Lower lobe of right lung (tissue), 2 donors: ENCODE data around the gene ECHS1. TPM values are rescaled to one million over a fixed set of nuclear protein-coding genes. Genes with fewer than 3 reads are reported as not detected.

ENCODE experiments used
- ATAC-seq, 2 donors: fragments of 200-7000 bp; cut with Tn5 transposase; one replicate each; pipeline ENCODE4 v1.9.1; 2020 to 2022; ENCODE audit warnings: mild to moderate bottlenecking in 2 of 2, moderate library complexity in 2 of 2
- DNase-seq: peaks from one replicate; pipeline ENCODE4 v3.0.0-alpha.2; 2020
- H3K27ac ChIP-seq: fragments of 200-600 bp; one replicate; pipeline ENCODE4 v1.8.0; 2022
- H3K27me3 ChIP-seq: fragments of 200-600 bp; one replicate; pipeline ENCODE4 v1.8.0; 2022; ENCODE audit warnings: low read depth
- H3K36me3 ChIP-seq: fragments of 200-600 bp; one replicate; pipeline ENCODE4 v1.8.0; 2022; ENCODE audit warnings: mild to moderate bottlenecking
- H3K4me1 ChIP-seq: fragments of 200-600 bp; one replicate; pipeline ENCODE4 v1.8.0; 2022
- H3K4me3 ChIP-seq: fragments of 200-600 bp; one replicate; pipeline ENCODE4 v1.8.0; 2022; ENCODE audit warnings: mild to moderate bottlenecking
- H3K9me3 ChIP-seq: fragments of 200-600 bp; one replicate; pipeline ENCODE4 v1.8.0; 2022
- intact Hi-C: fragments of 100-400 bp; cut with DNase I; formaldehyde crosslinking; loops from one replicate; pipeline ENCODE4 v1.11.0; 2022
- long read RNA-seq: library from polyadenylated mRNA; unstranded; transcript quantifications from one replicate; pipeline ENCODE4 v2.0.0, GENCODE V29; 2021
- total RNA-seq: library from RNA; stranded (reverse); fragmentation: NEBNext Ultra II Directional; extraction: Animal tissue kit (Norgen Biotek cat#: 25700); gene quantifications from one replicate; pipeline ENCODE4 v1.2.1, GENCODE V29; 2021
- TF ChIP-seq, protein P1 (sequence below): fragments of 200-600 bp; IDR thresholded peaks from one replicate; pipeline ENCODE4 v1.8.0; 2022; ENCODE audit warnings: antibody characterized with exemption, mild to moderate bottlenecking
- donor health status: DM: no; HTN: yes; CAD: no; lungs with severe emphysema.

The ECHS1 gene
- total RNA-seq, result 59.5 TPM
- long read RNA-seq, transcript ECHS1-201 (8 exons, 1,617 nt), result major isoform, 244 of 264 reads
- long read RNA-seq, partial matches to known transcripts, result 9 of 264 reads
- long read RNA-seq, other reads (novel, unspliced or antisense), result 11 of 264 reads

DNA sequence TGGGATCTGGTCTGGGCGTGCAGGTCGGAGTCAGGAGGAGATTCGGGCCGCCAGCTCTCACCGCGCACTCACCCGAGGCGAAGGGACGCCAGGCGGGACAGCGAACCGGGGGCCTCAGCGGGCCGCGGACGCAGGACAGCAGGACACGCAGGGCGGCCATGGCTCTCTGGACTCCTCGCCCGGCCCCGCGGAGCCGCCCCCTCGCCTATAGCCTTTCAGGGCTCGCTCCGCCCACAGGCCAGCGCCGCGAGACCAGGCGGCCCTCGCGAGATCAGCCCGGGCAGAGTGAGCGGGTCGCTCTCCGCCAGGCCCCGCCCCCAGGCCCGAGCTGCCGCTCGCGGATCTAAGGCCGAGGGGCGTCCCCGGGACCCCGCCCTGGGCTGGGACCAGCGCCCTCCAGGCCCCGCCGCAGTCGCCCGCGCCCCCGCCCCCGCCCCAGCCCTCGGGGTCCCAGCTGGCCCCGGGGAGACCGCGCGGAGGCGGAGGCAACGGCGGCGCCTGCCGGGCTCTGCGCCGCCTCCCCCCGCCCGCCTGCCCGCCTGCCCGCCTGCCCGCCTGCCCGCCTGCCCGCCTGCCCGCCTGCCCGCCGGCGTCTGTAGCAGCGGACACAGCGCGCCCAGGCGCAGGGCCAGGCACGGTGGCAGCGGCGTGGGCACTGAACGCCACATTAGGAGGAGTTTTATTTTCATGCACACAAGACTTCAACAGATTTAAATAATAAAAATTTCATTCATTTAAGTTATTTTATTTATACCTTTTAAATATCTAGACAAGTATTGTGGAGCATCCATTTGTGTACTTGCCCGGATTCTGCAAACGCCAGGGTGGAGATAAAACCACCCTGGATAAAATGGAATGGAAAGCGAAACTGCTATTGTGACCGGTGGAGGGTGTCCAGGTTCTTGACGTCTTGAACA lies at the start of gene ECHS1:
ECHS1 (minus strand) TSS at position 181 of the 917 bp plus-strand sequence; CDS start at position 160, 21 bp downstream.
- Histone ChIP-seq H3K36me3 (peaks cover 31% of the 10 kb centered on the region), H3K27me3 (no peaks in the 10 kb centered on the region), H3K4me3 (peak within 1 kb of the TSS; percentile 70), H3K4me1 (peaks cover 25% of the 10 kb centered on the region), H3K27ac (peak within 1 kb of the TSS; percentile 90), H3K9me3 (no peaks in the 10 kb centered on the region)
- intact Hi-C loops, result no loop called here
- ATAC-seq (peak; percentile 98 to 99), DNase-seq (peak; percentile 98)
- TF ChIP-seq, protein P1, sequence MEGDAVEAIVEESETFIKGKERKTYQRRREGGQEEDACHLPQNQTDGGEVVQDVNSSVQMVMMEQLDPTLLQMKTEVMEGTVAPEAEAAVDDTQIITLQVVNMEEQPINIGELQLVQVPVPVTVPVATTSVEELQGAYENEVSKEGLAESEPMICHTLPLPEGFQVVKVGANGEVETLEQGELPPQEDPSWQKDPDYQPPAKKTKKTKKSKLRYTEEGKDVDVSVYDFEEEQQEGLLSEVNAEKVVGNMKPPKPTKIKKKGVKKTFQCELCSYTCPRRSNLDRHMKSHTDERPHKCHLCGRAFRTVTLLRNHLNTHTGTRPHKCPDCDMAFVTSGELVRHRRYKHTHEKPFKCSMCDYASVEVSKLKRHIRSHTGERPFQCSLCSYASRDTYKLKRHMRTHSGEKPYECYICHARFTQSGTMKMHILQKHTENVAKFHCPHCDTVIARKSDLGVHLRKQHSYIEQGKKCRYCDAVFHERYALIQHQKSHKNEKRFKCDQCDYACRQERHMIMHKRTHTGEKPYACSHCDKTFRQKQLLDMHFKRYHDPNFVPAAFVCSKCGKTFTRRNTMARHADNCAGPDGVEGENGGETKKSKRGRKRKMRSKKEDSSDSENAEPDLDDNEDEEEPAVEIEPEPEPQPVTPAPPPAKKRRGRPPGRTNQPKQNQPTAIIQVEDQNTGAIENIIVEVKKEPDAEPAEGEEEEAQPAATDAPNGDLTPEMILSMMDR, result no peak

DNA sequence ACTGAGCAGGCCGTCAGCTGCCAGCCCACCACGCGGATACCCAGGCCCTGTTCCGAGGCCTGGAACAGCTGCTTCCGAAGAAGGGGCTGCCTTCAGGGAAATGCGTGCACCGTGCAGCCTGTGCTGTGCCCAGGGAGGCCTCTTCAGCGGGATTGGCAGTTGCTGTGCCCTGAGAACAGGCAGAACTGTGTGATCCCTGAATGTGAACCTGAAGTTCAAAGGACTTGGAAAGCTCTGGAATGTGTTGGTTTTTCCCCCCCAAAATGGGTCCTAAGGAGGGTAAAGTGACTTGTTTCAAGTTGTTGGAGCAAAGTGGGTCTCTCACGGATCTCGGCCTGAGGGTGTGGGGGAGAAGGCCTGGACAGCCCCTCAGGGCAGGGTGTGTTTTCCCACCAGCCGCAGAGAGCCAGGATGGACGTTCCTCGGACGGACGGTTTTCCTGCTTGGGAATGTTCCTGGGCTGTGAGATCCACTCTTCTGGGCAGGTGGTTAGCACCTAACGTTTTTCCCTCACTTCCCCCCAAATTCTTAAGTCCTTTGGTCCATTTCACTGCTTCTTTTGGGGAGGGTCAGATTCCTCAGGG lies 49.2 kb upstream of the ECHS1 start:
- Histone ChIP-seq H3K4me1 (no peaks in the 10 kb centered on the region), H3K27ac (no peak overlapping the region), H3K9me3 (no peaks in the 10 kb centered on the region), H3K4me3 (no peak overlapping the region), H3K27me3 (no peaks in the 10 kb centered on the region), H3K36me3 (peaks cover 27% of the 10 kb centered on the region)
- TF ChIP-seq, protein P1, result no peak
- DNase-seq (peak; percentile 21), ATAC-seq (no peak)
- intact Hi-C loops, result no loop called here

GRCh38 chr10:133421336-133422222 lies 48.4 kb upstream of the ECHS1 start:
- Histone ChIP-seq H3K9me3 (no peaks in the 10 kb centered on the region), H3K4me1 (no peaks in the 10 kb centered on the region), H3K4me3 (no peak overlapping the region), H3K27me3 (no peaks in the 10 kb centered on the region), H3K27ac (no peak overlapping the region), H3K36me3 (peaks cover 27% of the 10 kb centered on the region)
- ATAC-seq (no peak), DNase-seq (peak; percentile 41)
- intact Hi-C loops, result no loop called here
- TF ChIP-seq, protein P1, result no peak

DNA sequence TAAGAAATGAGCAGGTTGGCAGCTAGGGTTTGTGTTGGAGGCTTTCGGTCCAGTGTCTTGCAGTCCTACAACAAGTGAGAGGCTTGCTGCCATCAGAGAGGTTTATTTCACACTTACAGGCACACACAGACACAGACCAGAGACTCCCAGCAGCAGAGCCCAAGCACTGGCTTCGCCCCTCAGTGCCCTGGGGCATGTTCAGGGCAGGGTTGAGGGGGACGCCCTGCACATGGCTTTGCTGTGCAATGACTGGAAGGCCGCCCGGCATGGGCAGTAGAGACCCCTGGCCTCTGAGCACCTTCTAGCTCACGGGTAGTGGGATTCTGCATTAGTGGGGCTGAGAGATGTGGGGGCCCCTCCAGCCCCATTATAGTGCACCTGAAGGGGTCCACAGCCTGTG lies 47.4 kb upstream of the ECHS1 start:
- Histone ChIP-seq H3K27ac (no peak overlapping the region), H3K4me3 (no peak overlapping the region), H3K4me1 (no peaks in the 10 kb centered on the region), H3K27me3 (no peaks in the 10 kb centered on the region), H3K36me3 (peaks cover 27% of the 10 kb centered on the region), H3K9me3 (no peaks in the 10 kb centered on the region)
- intact Hi-C loops, result no loop called here
- ATAC-seq (no peak), DNase-seq (peak; percentile 14)
- TF ChIP-seq, protein P1, result no peak

DNA sequence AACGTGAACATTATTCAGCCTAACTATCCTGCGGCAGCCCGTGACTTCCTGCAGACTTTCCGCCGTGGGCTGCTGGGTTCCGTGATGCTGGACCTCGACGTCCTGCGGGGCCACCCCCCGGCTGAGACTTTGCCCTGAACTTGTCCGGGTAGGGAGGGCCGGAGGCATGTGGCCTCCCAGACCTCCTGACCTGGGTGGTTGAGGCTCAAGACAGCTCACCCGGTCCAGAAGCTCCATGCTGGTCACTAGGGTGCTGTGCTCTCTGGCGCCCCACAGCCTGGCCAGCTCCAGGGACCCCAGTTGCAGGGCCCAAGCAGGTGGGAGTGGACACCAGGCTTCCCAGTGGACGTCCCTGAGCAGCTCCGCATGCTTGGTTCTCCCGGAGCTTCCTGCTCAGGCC lies 46.9 kb upstream of the ECHS1 start:
- DNase-seq (no peak), ATAC-seq (no peak)
- Histone ChIP-seq H3K36me3 (peaks cover 27% of the 10 kb centered on the region), H3K27me3 (no peaks in the 10 kb centered on the region), H3K4me1 (no peaks in the 10 kb centered on the region), H3K27ac (no peak overlapping the region), H3K4me3 (no peak overlapping the region), H3K9me3 (no peaks in the 10 kb centered on the region)
- TF ChIP-seq, protein P1, result no peak
- intact Hi-C loops, result no loop called here
